HUES6 (cell line): Measurements from ENCODE around the gene TUFT1.

ENCODE experiments used
- H3K27ac ChIP-seq: 2 replicates; pipeline ENCODE4 v1.7.0; 2013; ENCODE audit warnings: low read depth, mild to moderate bottlenecking, low read length, inconsistent platforms
- H3K27me3 ChIP-seq: 2 replicates; pipeline ENCODE4 v1.6.1; 2013; ENCODE audit warnings: low read length; ENCODE audit not compliant: control insufficient read depth, insufficient read depth
- H3K36me3 ChIP-seq: 2 replicates; pipeline ENCODE4 v1.6.1; 2013; ENCODE audit warnings: low read length; ENCODE audit not compliant: control insufficient read depth, insufficient read depth
- H3K4me1 ChIP-seq: 2 replicates; pipeline ENCODE4 v1.6.1; 2013; ENCODE audit warnings: low read length; ENCODE audit not compliant: control insufficient read depth, insufficient read depth
- H3K4me3 ChIP-seq: 2 replicates; pipeline ENCODE4 v1.5.1; 2013; ENCODE audit warnings: low read depth, low read length
- H3K9ac ChIP-seq: one replicate; pipeline ENCODE4 v1.6.1; 2013; ENCODE audit warnings: mild to moderate bottlenecking, low read length
- H3K9me3 ChIP-seq: 2 replicates; pipeline ENCODE4 v1.6.1; 2013; ENCODE audit warnings: low read depth, low read length; ENCODE audit not compliant: control insufficient read depth, insufficient read depth

Gene TUFT1

GRCh38 chr1:151502859-151503780 is 37.0 kb upstream of the TUFT1 start:
- no peak overlapping the region for H3K9ac ChIP-seq
- H3K27me3 ChIP-seq: no peaks in the 10 kb centered on the region
- H3K4me3 ChIP-seq: no peak overlapping the region
- H3K36me3 ChIP-seq: no peaks in the 10 kb centered on the region
- H3K9me3 ChIP-seq: no peaks in the 10 kb centered on the region
- H3K4me1 ChIP-seq: no peaks in the 10 kb centered on the region; the same call in 1 of the 2 replicates
- H3K27ac ChIP-seq: no peak overlapping the region

DNA sequence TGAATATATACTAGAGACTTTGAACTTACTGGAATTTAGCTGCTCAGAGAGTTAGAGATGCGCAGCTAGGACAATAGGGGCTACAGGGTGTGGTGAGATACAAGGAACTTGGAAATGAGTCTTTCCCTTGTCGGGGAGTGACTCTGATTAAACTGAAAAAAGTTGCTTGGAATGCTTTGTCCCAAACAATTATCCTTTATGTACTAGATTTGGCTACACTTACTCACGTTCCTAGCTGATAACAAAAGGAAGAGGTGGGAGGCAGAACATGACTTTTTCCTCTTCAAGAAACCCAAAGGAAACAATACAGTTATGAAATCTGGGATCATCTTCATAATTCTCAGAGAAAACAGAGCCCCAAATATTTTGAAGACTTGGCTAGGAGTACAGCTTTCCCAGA is 35.9 kb upstream of the TUFT1 start:
- Histone ChIP-seq H3K27ac (no peak overlapping the region), H3K9me3 (no peaks in the 10 kb centered on the region), H3K9ac (no peak overlapping the region), H3K4me3 (no peak overlapping the region), H3K4me1 (no peaks in the 10 kb centered on the region; the same call in 1 of the 2 replicates), H3K27me3 (no peaks in the 10 kb centered on the region), H3K36me3 (no peaks in the 10 kb centered on the region)

DNA sequence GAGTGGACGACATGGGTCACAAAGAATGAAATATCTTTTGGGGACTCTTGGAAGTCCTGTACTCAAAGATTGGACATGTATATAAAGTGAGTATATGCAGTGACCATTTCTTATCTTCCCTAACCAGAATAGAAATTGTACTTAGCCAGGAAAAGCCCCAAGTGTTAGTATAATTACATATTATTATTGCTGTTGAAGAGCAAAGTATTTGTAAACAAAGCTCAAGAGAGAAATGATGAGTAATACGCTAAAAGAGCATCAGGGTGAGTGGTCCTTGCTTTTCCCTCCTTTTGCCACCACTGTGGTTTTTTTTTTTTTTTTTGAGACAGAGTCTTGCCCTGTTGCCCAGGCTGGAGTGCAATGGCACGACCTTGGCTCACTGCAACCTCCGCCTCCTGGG is 35.4 kb upstream of the TUFT1 start:
- H3K4me3 ChIP-seq: no peak overlapping the region
- H3K36me3 ChIP-seq: no peaks in the 10 kb centered on the region
- H3K27ac ChIP-seq: no peak overlapping the region
- H3K9me3 ChIP-seq: no peaks in the 10 kb centered on the region
- H3K27me3 ChIP-seq: no peaks in the 10 kb centered on the region
- H3K9ac ChIP-seq: no peak overlapping the region
- H3K4me1 ChIP-seq: peaks cover 3% of the 10 kb centered on the region; the same call in 1 of the 2 replicates

- Histone ChIP-seq H3K4me3 (no peak overlapping the region), H3K9ac (no peak overlapping the region), H3K4me1 (peaks cover 28% of the 10 kb centered on the region), H3K27me3 (no peaks in the 10 kb centered on the region), H3K9me3 (no peaks in the 10 kb centered on the region), H3K36me3 (no peaks in the 10 kb centered on the region), H3K27ac (no peak overlapping the region)
Measured at GRCh38 chr1:151508833-151509232, 31.3 kb upstream of the TUFT1 start.

DNA sequence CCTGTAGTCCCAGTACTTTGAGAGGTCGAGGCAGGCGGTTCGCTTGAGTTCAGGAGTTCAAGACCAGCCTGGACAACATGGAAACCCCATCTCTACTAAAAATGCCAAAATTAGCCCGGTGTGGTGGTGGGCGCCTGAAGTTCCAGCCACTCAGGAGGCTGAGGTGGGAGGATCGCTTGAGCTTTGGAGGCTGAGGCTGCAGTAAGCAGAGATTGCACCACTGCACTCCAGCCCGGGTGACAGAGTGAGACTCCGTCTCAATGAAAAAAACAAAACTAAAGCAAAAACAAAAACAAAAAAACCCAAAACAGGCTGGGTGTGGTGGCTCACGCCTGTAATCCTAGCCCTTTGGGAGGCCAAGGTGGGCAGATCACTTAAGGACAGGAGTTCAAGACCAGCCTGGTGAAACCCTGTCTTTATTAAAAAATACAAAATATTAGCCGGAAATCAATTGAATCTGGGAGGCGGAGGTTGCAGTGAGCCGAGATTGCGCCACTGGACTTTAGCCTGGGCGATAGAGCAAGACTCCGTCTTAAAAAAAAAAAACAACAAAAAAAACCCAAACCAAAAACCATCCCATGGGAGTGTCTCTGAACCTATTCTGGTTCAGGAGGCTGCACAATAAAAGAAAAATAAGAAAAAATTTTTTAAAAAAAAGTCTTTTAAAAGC is 30.6 kb upstream of the TUFT1 start:
- Histone ChIP-seq H3K9me3 (no peaks in the 10 kb centered on the region), H3K36me3 (no peaks in the 10 kb centered on the region), H3K9ac (no peak overlapping the region), H3K27me3 (no peaks in the 10 kb centered on the region), H3K27ac (no peak overlapping the region), H3K4me3 (peak overlapping the region; percentile 70; the same call in 1 of the 2 replicates), H3K4me1 (peaks cover 35% of the 10 kb centered on the region)

- H3K4me3 ChIP-seq: peak overlapping the region; percentile 70
- H3K36me3 ChIP-seq: no peaks in the 10 kb centered on the region
- no peaks in the 10 kb centered on the region for H3K27me3 ChIP-seq
- H3K9me3 ChIP-seq: no peaks in the 10 kb centered on the region
- H3K9ac ChIP-seq: peak overlapping the region; percentile 68
- peak overlapping the region; percentile 28; the same call in 1 of the 2 replicates for H3K27ac ChIP-seq
- H3K4me1 ChIP-seq: peaks cover 37% of the 10 kb centered on the region
Measured at GRCh38 chr1:151510020-151510405, 30.1 kb upstream of the TUFT1 start.

DNA sequence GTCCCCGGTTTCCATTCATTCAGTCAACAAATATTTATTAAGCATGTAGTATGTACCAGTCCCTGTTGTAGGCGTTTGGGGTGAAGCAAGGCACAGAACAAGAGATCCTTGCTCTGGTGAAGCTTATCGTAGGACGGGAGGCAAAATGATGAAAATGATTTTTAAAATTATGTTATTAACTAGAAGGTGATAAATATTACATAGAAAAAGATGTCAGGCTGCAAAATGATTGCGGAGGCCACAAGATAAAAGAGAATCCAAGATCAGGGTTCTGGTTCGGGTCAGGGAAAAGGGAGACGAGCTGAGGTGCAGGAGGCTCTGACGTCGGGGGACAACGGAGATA is 29.5 kb upstream of the TUFT1 start:
- Histone ChIP-seq H3K27ac (peak overlapping the region; percentile 28; the same call in 1 of the 2 replicates), H3K4me3 (peak overlapping the region; percentile 70), H3K36me3 (no peaks in the 10 kb centered on the region), H3K9me3 (no peaks in the 10 kb centered on the region), H3K4me1 (peaks cover 38% of the 10 kb centered on the region), H3K9ac (peak overlapping the region; percentile 68), H3K27me3 (no peaks in the 10 kb centered on the region)

- peak within 1 kb of the TSS; percentile 50; the same call in 1 of the 2 replicates for H3K27ac ChIP-seq
- H3K4me3 ChIP-seq: peak within 1 kb of the TSS; percentile 70
- no peaks in the 10 kb centered on the region for H3K9me3 ChIP-seq
- no peaks in the 10 kb centered on the region for H3K27me3 ChIP-seq
- H3K9ac ChIP-seq: peak within 1 kb of the TSS; percentile 70
- peaks cover 43% of the 10 kb centered on the region for H3K4me1 ChIP-seq
- no peaks in the 10 kb centered on the region for H3K36me3 ChIP-seq
Measured at GRCh38 chr1:151510957-151511635, 29.0 kb upstream of the TUFT1 start, which contains the start of gene CGN. CGN (plus strand) TSS chr1:151511387; CDS start chr1:151518520, 7,133 bp downstream.

GRCh38 chr1:151511636-151512215 is 28.4 kb upstream of the TUFT1 start:
- Histone ChIP-seq H3K9me3 (no peaks in the 10 kb centered on the region), H3K27ac (peak overlapping the region; percentile 50; the same call in 1 of the 2 replicates), H3K9ac (peak overlapping the region; percentile 70), H3K4me1 (peaks cover 44% of the 10 kb centered on the region), H3K27me3 (no peaks in the 10 kb centered on the region), H3K36me3 (no peaks in the 10 kb centered on the region), H3K4me3 (peak overlapping the region; percentile 70)

DNA sequence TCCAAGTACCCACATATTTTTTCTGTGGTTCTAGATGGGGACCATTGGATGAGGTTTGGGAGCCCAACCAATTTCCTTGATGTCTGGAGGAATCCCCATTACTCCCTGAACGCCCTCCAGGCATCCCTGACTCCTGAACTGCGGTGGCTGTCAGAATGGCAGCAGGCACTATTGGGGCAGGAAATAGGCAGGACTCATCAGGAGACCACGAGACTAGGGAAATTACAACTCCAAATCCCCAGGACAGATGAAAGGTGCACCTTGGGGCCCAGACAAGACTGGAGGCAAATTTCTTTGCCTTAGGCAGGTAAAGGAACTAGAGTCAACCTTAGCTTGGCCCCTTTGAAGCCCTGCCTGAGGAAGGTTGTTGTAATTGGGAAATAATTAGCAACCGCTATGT is 27.8 kb upstream of the TUFT1 start:
- peaks cover 44% of the 10 kb centered on the region for H3K4me1 ChIP-seq
- H3K9me3 ChIP-seq: no peaks in the 10 kb centered on the region
- no peaks in the 10 kb centered on the region for H3K36me3 ChIP-seq
- peak overlapping the region; percentile 22; the same call in 1 of the 2 replicates for H3K27ac ChIP-seq
- no peaks in the 10 kb centered on the region for H3K27me3 ChIP-seq
- peak overlapping the region; percentile 70 for H3K9ac ChIP-seq
- peak overlapping the region; percentile 70 for H3K4me3 ChIP-seq
